HCT116 (cell line): ENCODE measurements around the gene CAMSAP1.

ENCODE experiments used
- ELF1 ChIP-seq: IDR thresholded peaks from 2 replicates; pipeline ENCODE4 v1.6.1; 2012; ENCODE audit warnings: low read depth, borderline replicate concordance
- EZH2 ChIP-seq: fragments of 200-600 bp; sonication (generic); IDR thresholded peaks from 2 replicates; pipeline ENCODE4 v1.6.1; 2017; ENCODE audit warnings: antibody characterized with exemption, mixed run types
- EZH2phosphoT487 ChIP-seq: fragments of 200-600 bp; IDR thresholded peaks from 2 replicates; pipeline ENCODE4 v1.6.1; 2018; ENCODE audit warnings: antibody characterized with exemption, borderline replicate concordance
- POLR2A ChIP-seq: IDR thresholded peaks from 2 replicates; pipeline ENCODE4 v1.7.0; 2011; ENCODE audit warnings: borderline replicate concordance; ENCODE audit not compliant: insufficient read depth, insufficient read length; ENCODE audit errors: extremely low read depth
- POLR2AphosphoS5 ChIP-seq: IDR thresholded peaks from 2 replicates; pipeline ENCODE4 v1.6.1; 2011; ENCODE audit warnings: mild to moderate bottlenecking, low read depth, low read length, moderate library complexity
- ZNF274 ChIP-seq: fragments of 200-500 bp; sonication (Bioruptor generic); IDR thresholded peaks from 2 replicates; pipeline ENCODE4 v1.6.1; 2014; ENCODE audit warnings: mild to moderate bottlenecking, low read depth, low read length, inconsistent platforms
- TF ChIP-seq, protein P1 (sequence below), 3 experiments: fragments of 200-600 bp in 1 of 3; sonication (generic) in 1 of 3; IDR thresholded peaks in 2 of 3; conservative IDR thresholded peaks in 1 of 3; 2 replicates each; pipeline ENCODE4 v1.5.1; 2012 to 2017; ENCODE audit warnings: low read depth in 2 of 3, low read length in 2 of 3, antibody characterized with exemption in 1 of 3, borderline replicate concordance in 1 of 3, control low read depth in 1 of 3, mild to moderate bottlenecking in 1 of 3, mixed read lengths in 1 of 3, mixed run types in 1 of 3, moderate library complexity in 1 of 3; ENCODE audit not compliant: insufficient read depth in 1 of 3

DNA sequence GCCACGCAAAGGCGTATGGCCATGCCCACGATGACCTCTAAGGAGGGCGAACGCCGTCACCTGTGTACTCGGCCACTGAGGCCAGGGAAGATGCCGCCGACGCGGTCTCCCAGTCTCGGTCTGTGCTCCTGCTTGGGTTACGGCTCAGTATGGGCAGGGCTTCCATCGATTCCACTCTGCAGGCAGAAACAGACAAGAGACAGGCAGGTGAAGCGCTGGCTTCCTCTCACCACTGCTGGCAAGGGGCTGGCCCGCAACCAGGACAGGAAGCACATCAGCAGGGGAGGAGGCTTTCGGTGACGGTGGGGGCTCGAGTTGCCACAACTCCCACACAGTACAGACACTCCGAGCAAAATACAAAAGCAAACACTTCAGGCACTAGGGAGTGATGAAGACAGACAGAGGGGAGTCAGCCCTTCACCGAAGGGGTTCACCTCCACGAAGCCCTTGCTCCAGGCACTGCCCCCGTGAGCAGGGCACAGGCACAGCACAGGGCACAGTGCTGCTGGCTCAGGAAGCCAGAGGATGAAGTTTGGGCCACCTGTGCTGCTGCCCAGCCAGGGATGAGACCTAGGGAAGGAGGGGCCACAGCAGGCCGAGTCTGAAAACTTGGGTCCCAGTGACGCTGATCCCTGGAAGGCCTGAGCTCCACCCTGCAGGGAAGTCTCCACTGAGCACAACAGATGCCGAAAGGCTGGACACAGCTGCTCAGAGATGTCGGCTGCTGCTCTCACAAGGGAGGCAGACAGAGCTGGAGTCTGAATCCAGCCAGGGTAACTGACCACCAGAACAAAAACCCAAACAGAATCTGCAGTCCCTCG lies 91.3 kb downstream of the CAMSAP1 start:
- TF ChIP-seq ELF1 (no peak), EZH2 (no peak), POLR2A (no peak), ZNF274 (no peak), EZH2phosphoT487 (no peak), POLR2AphosphoS5 (no peak)
- TF ChIP-seq, protein P1, sequence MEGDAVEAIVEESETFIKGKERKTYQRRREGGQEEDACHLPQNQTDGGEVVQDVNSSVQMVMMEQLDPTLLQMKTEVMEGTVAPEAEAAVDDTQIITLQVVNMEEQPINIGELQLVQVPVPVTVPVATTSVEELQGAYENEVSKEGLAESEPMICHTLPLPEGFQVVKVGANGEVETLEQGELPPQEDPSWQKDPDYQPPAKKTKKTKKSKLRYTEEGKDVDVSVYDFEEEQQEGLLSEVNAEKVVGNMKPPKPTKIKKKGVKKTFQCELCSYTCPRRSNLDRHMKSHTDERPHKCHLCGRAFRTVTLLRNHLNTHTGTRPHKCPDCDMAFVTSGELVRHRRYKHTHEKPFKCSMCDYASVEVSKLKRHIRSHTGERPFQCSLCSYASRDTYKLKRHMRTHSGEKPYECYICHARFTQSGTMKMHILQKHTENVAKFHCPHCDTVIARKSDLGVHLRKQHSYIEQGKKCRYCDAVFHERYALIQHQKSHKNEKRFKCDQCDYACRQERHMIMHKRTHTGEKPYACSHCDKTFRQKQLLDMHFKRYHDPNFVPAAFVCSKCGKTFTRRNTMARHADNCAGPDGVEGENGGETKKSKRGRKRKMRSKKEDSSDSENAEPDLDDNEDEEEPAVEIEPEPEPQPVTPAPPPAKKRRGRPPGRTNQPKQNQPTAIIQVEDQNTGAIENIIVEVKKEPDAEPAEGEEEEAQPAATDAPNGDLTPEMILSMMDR (IDR thresholded peaks at IDR 0.05 in 2 of 3, conservative IDR thresholded peaks at IDR 0.05 in 1 of 3; ENCODE audit: borderline replicate concordance in 1 of 3, insufficient read depth in 1 of 3, low read depth in 2 of 3, low read length in 2 of 3), result no peak
